Astrocyte (in vitro differentiated cells and primary cell): ENCODE data around the gene BLOC1S3. TPM values are rescaled to one million over a fixed set of nuclear protein-coding genes. Genes with fewer than 3 reads are reported as not detected.

Source experiments
- DNase-seq: peaks from one replicate; pipeline ENCODE4 v3.0.0-alpha.2; 2010; ENCODE audit warnings: low read depth
- FAIRE-seq: peaks from 2 replicates; lab custom pipeline; 2011; peaks lifted over from hg19 to GRCh38; lab: Jason Lieb, UNC
- H2AFZ ChIP-seq: 2 replicates; pipeline ENCODE4 v1.6.0; 2012; ENCODE audit warnings: low read depth, low read length, inconsistent platforms
- H3K27ac ChIP-seq: 2 replicates; pipeline ENCODE4 v1.5.1; 2011; ENCODE audit warnings: low read depth, low read length, inconsistent platforms
- H3K27me3 ChIP-seq: 2 replicates; pipeline ENCODE4 v1.6.0; 2011; ENCODE audit warnings: low read length, inconsistent platforms; ENCODE audit not compliant: insufficient read depth
- H3K36me3 ChIP-seq: 2 replicates; pipeline ENCODE4 v1.5.1; 2011; ENCODE audit warnings: low read length, inconsistent platforms; ENCODE audit not compliant: insufficient read depth
- H3K4me1 ChIP-seq: 2 replicates; pipeline ENCODE4 v1.5.1; 2011; ENCODE audit warnings: low read length, inconsistent platforms; ENCODE audit not compliant: insufficient read depth
- H3K4me2 ChIP-seq: 2 replicates; pipeline ENCODE4 v1.6.0; 2012; ENCODE audit warnings: low read length, inconsistent platforms
- H3K4me3 ChIP-seq: 2 replicates; pipeline ENCODE4 v1.5.1; 2011; ENCODE audit warnings: low read depth, mild to moderate bottlenecking, low read length, inconsistent platforms; ENCODE audit not compliant: insufficient read depth
- H3K79me2 ChIP-seq: 2 replicates; pipeline ENCODE4 v1.6.0; 2012; ENCODE audit warnings: mild to moderate bottlenecking, low read length, inconsistent platforms; ENCODE audit not compliant: insufficient read depth
- H3K9ac ChIP-seq: 2 replicates; pipeline ENCODE4 v1.6.0; 2012; ENCODE audit warnings: mild to moderate bottlenecking, low read length, inconsistent platforms
- H3K9me3 ChIP-seq: 2 replicates; pipeline ENCODE4 v1.5.1; 2012; ENCODE audit warnings: low read depth, mild to moderate bottlenecking, low read length, inconsistent platforms; ENCODE audit not compliant: insufficient read depth
- H4K20me1 ChIP-seq: 2 replicates; pipeline ENCODE4 v1.6.0; 2012; ENCODE audit warnings: low read length, inconsistent platforms; ENCODE audit not compliant: insufficient read depth
- H3K27ac Mint-ChIP-seq: one replicate; pipeline ENCODE4 v1.8.0; 2021; ENCODE audit warnings: mild to moderate bottlenecking, mixed read lengths; ENCODE audit not compliant: unreplicated experiment
- H3K27me3 Mint-ChIP-seq: one replicate; pipeline ENCODE4 v1.8.0; 2021; ENCODE audit warnings: low read depth, mixed read lengths; ENCODE audit not compliant: unreplicated experiment
- H3K36me3 Mint-ChIP-seq: one replicate; pipeline ENCODE4 v1.8.0; 2021; ENCODE audit warnings: low read depth, mixed read lengths; ENCODE audit not compliant: unreplicated experiment
- H3K4me1 Mint-ChIP-seq: one replicate; pipeline ENCODE4 v1.8.0; 2021; ENCODE audit warnings: low read depth, mixed read lengths; ENCODE audit not compliant: unreplicated experiment
- H3K4me3 Mint-ChIP-seq: one replicate; pipeline ENCODE4 v1.8.0; 2021; ENCODE audit warnings: mild to moderate bottlenecking, moderate library complexity, mixed read lengths; ENCODE audit not compliant: unreplicated experiment
- H3K9me3 Mint-ChIP-seq: one replicate; pipeline ENCODE4 v1.8.0; 2021; ENCODE audit warnings: mild to moderate bottlenecking, mixed read lengths; ENCODE audit not compliant: unreplicated experiment
- EZH2 ChIP-seq: IDR thresholded peaks from 2 replicates; pipeline ENCODE4 v1.6.1; 2012; ENCODE audit warnings: mild to moderate bottlenecking, low read length, inconsistent platforms; ENCODE audit not compliant: insufficient read depth
- total RNA-seq: library from RNA; stranded (reverse); gene quantifications from 2 replicates; pipeline ENCODE4 v1.2.1, GENCODE V29; 2021
- TF ChIP-seq, protein P1 (sequence below): IDR thresholded peaks from 2 replicates; pipeline ENCODE4 v1.5.1; 2011; ENCODE audit warnings: low read depth, mild to moderate bottlenecking, inconsistent platforms, low read length, moderate library complexity; ENCODE audit not compliant: insufficient read depth

Gene BLOC1S3
- total RNA-seq, 1 donor from 2014 or later = 14.5 TPM

DNA sequence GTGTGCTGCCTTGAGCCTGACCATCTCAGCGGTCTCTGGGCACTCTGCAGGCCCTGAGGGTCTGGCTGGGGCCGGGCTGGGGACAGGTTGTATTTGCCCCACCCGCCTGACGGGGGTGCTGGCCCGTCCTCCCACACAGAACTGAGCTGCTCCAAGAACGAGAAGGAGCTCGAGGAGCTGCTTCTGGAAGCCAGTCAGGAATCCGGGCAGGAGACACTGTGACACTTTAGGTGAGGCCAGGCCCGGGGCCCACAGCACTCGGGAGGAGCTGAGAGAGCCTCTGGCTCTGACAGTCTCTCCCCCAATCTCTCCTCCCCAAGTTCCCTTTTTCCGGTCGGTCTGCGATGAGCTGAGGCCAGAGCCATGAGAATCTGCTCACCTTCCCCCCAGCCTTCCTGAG lies 32.3 kb upstream of the BLOC1S3 start:
- no peak overlapping the region for H3K27ac ChIP-seq
- peaks cover 2% of the 10 kb centered on the region for H3K9me3 Mint-ChIP-seq
- H3K27ac Mint-ChIP-seq = no peak overlapping the region
- no peak overlapping the region for H3K4me3 Mint-ChIP-seq
- H3K4me2 ChIP-seq = no peak overlapping the region
- DNase-seq (no peak), FAIRE-seq (no peak)
- H3K27me3 Mint-ChIP-seq = no peaks in the 10 kb centered on the region
- no peak overlapping the region for H2AFZ ChIP-seq
- peaks cover 2% of the 10 kb centered on the region for H3K4me1 Mint-ChIP-seq
- peaks cover 3% of the 10 kb centered on the region for H3K27me3 ChIP-seq
- H3K9ac ChIP-seq = no peak overlapping the region
- peaks cover 25% of the 10 kb centered on the region for H3K36me3 Mint-ChIP-seq
- no peaks in the 10 kb centered on the region for H3K79me2 ChIP-seq
- H4K20me1 ChIP-seq = peaks cover 24% of the 10 kb centered on the region
- peaks cover 3% of the 10 kb centered on the region for H3K36me3 ChIP-seq
- no peaks in the 10 kb centered on the region for H3K9me3 ChIP-seq
- TF ChIP-seq EZH2 = no peak
- TF ChIP-seq, protein P1, sequence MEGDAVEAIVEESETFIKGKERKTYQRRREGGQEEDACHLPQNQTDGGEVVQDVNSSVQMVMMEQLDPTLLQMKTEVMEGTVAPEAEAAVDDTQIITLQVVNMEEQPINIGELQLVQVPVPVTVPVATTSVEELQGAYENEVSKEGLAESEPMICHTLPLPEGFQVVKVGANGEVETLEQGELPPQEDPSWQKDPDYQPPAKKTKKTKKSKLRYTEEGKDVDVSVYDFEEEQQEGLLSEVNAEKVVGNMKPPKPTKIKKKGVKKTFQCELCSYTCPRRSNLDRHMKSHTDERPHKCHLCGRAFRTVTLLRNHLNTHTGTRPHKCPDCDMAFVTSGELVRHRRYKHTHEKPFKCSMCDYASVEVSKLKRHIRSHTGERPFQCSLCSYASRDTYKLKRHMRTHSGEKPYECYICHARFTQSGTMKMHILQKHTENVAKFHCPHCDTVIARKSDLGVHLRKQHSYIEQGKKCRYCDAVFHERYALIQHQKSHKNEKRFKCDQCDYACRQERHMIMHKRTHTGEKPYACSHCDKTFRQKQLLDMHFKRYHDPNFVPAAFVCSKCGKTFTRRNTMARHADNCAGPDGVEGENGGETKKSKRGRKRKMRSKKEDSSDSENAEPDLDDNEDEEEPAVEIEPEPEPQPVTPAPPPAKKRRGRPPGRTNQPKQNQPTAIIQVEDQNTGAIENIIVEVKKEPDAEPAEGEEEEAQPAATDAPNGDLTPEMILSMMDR = no peak
- no peak overlapping the region for H3K4me3 ChIP-seq
- no peaks in the 10 kb centered on the region for H3K4me1 ChIP-seq

DNA sequence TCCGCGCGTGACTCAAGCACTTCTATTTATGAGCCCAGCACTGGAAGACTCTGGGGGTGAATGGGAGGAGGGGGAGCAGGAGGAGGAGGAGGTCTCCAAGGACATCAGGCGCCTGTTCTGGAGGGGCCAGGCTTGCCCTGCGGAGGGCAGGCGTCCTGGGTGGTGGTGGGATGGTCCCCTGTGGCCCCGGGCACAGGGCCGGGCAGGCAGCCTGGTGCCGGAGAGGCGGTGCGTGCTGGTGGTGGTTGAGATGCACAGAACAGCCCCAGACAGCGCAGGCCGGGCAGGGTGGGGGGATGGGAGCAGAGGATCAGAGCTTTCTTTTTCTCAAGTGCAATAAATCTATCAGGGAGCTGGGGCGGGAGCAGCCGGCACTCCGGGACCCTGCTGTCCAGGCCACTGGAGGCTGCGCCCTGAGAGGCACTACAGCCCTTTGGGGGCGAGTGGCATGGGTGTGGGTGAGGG lies 31.8 kb upstream of the BLOC1S3 start:
- no peak overlapping the region for H3K27ac Mint-ChIP-seq
- no peak overlapping the region for H3K4me2 ChIP-seq
- TF ChIP-seq, protein P1 = no peak
- TF ChIP-seq EZH2 = no peak
- H3K27ac ChIP-seq = no peak overlapping the region
- H3K4me3 Mint-ChIP-seq = no peak overlapping the region
- H3K36me3 Mint-ChIP-seq = peaks cover 27% of the 10 kb centered on the region
- H3K79me2 ChIP-seq = no peaks in the 10 kb centered on the region
- DNase-seq (no peak), FAIRE-seq (no peak)
- H3K36me3 ChIP-seq = peaks cover 3% of the 10 kb centered on the region
- H3K4me3 ChIP-seq = no peak overlapping the region
- peaks cover 7% of the 10 kb centered on the region for H3K9me3 Mint-ChIP-seq
- peaks cover 29% of the 10 kb centered on the region for H4K20me1 ChIP-seq
- no peak overlapping the region for H2AFZ ChIP-seq
- peaks cover 5% of the 10 kb centered on the region for H3K27me3 ChIP-seq
- peaks cover 2% of the 10 kb centered on the region for H3K4me1 Mint-ChIP-seq
- no peak overlapping the region for H3K9ac ChIP-seq
- H3K9me3 ChIP-seq = no peaks in the 10 kb centered on the region
- H3K4me1 ChIP-seq = no peaks in the 10 kb centered on the region
- peaks cover 5% of the 10 kb centered on the region for H3K27me3 Mint-ChIP-seq

DNA sequence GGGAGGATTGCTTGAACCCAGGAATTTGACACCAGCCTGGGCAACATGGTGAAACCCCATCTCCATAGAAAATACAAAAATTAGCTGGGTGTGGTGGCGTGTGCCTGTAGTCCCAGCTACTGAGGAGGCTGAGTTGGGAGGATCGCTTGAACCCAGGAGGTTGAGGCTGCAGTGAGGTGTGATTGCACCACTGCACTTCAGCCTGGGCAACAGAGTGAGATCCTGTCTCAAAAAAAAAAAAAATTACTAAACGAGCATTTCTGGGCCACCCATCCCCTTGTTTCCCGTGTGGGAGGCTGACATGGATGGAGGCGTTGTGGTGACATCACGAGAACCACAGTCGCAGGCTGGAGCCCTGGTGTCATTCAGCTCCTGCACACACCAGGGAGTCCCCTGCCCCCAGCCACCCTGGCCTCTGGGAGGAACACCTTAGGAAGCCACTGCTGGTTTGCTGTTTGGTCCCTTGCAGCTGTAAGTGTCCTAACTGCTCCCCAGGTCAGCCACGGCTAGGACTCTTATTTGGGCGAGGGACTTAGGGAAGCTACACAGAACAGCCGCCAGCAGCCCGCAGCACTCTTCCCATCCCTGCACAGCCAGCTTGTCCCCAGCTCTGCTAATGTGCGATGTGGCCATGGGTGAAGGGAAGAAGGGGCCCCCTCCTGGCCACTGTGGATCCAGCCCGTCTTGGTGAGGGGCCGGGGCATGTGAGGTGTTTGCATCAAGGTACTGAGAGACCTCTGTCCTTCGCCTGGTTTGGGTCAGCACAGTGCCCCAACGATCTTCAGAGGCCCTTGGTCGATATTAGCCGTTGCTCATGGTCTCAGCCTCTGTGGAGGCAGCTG lies 30.5 kb upstream of the BLOC1S3 start:
- peaks cover 26% of the 10 kb centered on the region for H3K36me3 Mint-ChIP-seq
- H3K79me2 ChIP-seq = no peaks in the 10 kb centered on the region
- H3K9me3 ChIP-seq = no peaks in the 10 kb centered on the region
- H3K4me3 ChIP-seq = no peak overlapping the region
- no peaks in the 10 kb centered on the region for H3K36me3 ChIP-seq
- peaks cover 8% of the 10 kb centered on the region for H3K4me1 ChIP-seq
- no peak overlapping the region for H3K9ac ChIP-seq
- H3K4me2 ChIP-seq = no peak overlapping the region
- H3K27me3 Mint-ChIP-seq = peaks cover 9% of the 10 kb centered on the region
- no peak overlapping the region for H2AFZ ChIP-seq
- FAIRE-seq = no peak
- H3K9me3 Mint-ChIP-seq = peaks cover 7% of the 10 kb centered on the region
- TF ChIP-seq, protein P1 = no peak
- TF ChIP-seq EZH2 = no peak
- no peak overlapping the region for H3K27ac ChIP-seq
- H3K27ac Mint-ChIP-seq = no peak overlapping the region
- no peak for DNase-seq
- peaks cover 25% of the 10 kb centered on the region for H4K20me1 ChIP-seq
- H3K4me1 Mint-ChIP-seq = peaks cover 2% of the 10 kb centered on the region
- peaks cover 15% of the 10 kb centered on the region for H3K27me3 ChIP-seq
- H3K4me3 Mint-ChIP-seq = no peak overlapping the region
